ENCODE data around the gene PRKCI. TPM values are rescaled to one million over a fixed set of nuclear protein-coding genes. Genes with fewer than 3 reads are reported as not detected.
"Not testable (repeated sequence)": the region's sequence is repeated elsewhere in the genome, so short reads cannot be mapped to it uniquely, and the experiment has no call there.

Gene PRKCI
- 16.7 TPM for total RNA-seq
- long read RNA-seq, full-length matches to known transcripts: 30 of 40 reads
- long read RNA-seq, partial matches to known transcripts: 4 of 40 reads
- long read RNA-seq, other reads (novel, unspliced or antisense): 6 of 40 reads

- DNase-seq (ENCODE audit: low spot score): peak; percentile 95
Measured at GRCh38 chr3:170221924-170222646, at the start of gene PRKCI. PRKCI (plus strand) TSS chr3:170222424; CDS start chr3:170222670, 246 bp downstream.

GRCh38 chr3:170178651-170179050 is 43.6 kb upstream of the PRKCI start:
- DNase-seq (ENCODE audit: low spot score): no peak

- no peak for DNase-seq (ENCODE audit: low spot score)
Measured at GRCh38 chr3:170179432-170179831, 42.8 kb upstream of the PRKCI start.

GRCh38 chr3:170180079-170180907 is 41.9 kb upstream of the PRKCI start:
- no peak for DNase-seq (ENCODE audit: low spot score)

DNA sequence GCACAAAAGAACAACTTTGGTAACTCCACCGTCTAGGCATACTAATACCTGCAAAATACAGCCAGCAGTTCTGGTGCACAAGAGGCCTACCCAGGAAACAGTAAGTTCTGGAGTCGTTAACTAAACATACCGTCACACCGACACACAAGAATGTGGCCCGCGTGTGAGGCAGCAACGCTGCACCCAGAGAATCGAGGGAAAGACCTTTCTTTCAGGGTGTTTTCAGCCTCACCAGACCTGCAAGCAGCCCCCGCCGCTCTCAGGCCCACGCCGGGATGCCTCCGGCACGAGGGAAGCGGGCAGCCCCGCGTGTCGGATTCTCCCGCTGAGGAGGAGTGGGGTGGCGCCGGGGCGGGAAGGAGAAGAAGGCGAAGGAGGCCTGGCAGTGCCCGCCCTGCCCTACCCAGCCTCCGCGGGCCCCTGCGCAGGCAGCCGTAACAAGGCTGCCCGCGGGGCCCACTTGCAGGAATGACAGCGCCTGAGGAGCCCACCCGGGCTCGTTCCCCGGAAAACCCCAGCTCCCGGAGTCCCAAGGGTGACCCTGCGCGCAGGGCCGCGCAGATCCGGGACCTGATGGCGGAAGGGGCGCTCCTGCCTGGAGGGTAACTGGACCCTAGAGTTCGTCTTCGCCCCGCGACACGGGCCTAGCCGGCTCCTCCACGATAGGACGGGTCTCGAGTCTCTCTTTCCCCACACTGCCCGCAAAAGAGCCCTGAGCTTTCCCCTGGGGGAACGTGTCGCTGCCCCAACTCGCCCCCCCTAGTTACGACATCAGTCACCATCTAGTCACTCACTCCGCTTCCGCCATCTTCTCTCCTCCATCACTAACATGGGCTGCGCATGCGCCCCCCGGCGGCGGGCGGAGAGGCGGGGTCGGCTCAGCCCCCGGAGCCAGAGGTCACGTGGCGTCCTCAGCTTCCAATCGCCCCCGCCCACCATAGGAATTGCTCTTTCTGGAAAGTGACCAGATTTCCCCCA is 41.0 kb upstream of the PRKCI start, which contains the start of gene PHC3:
Gene PHC3, minus strand, starts transcription at position 826 of the 978 bp plus-strand sequence. Its CDS starts 18 bp downstream, at position 808.
- DNase-seq (ENCODE audit: low spot score): peak; percentile 96

DNA sequence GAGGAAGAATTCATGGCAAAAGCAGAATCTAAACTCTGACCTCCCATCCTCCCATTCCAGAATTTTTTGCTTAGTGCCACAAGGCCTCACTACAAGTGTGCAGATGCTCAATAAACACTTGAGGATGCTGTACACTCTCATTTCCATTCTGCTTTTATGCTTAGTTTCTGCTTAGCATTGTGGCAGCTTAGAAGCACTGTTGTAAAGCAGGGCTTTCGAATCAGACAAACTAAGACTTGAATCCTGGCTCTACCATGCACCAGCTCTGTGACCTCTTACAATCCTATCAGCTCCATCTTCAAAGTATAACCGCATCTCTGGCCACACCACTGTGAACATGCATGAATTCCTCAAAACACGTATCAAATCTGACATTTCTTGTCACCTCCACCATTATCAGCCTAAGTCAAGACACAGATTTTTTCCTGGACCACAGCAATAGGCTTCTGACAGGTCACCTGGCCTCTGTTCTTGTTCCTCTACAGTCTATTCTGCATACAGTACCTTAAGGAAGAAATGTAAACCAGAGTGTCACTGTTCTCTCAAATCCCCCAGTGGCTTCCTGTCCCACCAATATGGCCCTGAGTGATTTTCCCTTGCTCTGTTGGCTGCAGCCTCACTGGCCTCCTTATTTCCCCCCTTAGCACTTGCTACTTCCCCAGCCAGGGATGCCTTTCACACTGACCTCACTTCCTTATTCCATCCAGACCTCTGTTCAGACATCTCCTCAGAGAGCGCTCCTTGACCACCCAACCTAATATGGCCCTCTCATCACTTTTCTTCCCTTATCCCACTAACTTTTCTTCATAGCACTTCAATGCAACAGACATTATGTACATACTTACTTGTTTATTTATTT is 32.6 kb upstream of the PRKCI start:
- DNase-seq (ENCODE audit: low spot score): no peak

GRCh38 chr3:170195759-170196158 is 26.5 kb upstream of the PRKCI start:
- not testable (repeated sequence) for DNase-seq (ENCODE audit: low spot score)

DNA sequence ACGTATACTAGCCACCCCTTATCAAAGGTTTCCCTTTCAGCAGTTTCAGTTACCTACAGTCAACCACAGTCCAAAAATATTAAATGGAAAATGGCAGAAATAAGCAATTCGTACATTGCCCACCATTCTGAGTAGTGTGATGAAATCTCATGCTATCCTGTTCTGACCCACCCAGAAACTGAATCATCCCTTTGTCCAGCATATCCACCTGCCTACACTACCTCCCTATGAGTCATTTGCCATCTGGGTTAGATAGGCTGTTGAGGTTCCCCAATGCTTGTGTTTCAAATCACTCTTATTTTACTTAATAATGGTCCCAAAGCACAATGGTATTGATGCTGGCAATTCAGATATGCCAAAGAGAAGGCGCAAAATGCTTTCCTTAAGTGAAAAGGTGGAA is 25.4 kb upstream of the PRKCI start:
- DNase-seq (ENCODE audit: low spot score): no peak

DNA sequence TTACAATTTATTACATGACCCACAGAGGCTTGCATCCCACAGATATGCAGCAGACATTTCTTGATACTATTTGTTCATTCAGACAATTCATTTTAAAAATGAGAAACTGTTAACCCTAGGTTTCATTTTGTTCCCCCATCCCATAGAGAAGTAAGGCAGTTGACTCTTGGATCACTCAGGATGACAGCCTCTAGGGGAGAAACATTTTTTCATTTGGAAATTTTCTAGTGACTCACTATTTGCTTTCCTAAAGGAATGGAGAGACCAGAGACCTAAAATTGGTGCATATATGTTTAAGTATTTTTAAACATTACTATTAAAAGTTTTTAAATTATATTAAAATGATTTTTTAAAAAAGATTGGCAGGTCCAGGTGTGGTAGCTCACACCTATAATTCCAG is 21.2 kb upstream of the PRKCI start:
- no peak for DNase-seq (ENCODE audit: low spot score)

DNA sequence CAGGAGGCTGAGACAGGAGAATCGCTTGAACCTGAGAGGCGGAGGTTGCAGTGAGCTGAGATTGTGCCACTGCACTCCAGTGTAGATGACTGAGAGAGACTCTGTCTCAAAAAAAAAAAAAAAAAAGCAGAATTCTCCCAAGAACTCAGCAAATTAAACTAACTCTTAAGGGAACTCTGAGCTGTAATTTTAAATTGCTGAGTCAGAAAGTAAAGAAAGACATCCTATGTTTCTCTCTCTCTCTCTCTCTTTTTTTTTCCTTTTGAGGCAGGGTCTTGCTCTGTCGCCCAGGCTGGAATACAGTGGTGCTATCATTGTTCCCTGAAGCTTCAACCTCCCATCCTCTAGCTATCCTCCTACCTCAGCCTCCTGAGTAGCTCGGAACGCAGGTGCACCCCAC is 20.7 kb upstream of the PRKCI start:
- no peak for DNase-seq (ENCODE audit: low spot score)

GRCh38 chr3:170203457-170203856 is 18.8 kb upstream of the PRKCI start:
- no peak for DNase-seq (ENCODE audit: low spot score)

DNA sequence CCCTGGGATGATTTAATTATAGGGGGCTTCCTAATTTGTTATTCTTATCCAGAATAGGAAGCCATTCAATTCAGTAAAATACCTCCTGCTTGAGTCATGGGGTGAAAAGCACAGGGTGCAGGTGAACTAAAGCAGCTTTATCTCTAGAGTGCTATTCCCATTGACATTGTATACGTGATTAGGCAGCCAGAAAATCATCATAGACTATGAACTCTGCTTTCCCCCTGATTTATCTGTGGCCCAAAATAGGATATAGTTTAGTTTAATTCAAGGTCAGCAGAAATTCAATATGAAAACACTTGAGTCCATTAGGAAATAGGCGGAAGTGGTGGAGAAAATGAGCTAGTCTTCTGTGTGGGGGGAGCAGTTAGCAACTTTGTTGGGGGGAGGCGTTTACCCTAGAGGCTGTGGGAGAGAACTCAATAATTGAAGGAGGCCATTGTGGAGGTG is 18.2 kb upstream of the PRKCI start:
- DNase-seq (ENCODE audit: low spot score): no peak

DNA sequence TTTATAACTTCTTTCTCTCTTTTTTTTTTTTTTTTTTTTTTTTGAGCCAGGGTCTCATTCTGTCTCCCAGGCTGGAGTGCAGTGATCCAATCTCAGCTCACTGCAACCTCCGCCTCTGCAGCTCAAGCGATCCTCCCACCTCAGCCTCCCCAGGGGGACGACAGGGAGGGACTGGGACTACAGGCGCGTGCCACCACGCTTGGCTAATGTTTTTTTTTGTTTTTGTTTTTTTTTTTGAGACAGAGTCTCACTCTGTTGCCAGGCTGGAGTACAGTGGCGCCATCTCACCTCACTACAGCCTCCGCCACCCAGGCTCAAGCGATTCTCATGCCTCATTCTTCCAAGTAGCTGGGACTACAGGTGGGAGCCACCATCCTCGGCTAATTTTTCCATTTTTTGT is 17.7 kb upstream of the PRKCI start:
- no peak for DNase-seq (ENCODE audit: low spot score)

- no peak for DNase-seq (ENCODE audit: low spot score)
Measured at GRCh38 chr3:170205302-170205701, 16.9 kb upstream of the PRKCI start.

DNA sequence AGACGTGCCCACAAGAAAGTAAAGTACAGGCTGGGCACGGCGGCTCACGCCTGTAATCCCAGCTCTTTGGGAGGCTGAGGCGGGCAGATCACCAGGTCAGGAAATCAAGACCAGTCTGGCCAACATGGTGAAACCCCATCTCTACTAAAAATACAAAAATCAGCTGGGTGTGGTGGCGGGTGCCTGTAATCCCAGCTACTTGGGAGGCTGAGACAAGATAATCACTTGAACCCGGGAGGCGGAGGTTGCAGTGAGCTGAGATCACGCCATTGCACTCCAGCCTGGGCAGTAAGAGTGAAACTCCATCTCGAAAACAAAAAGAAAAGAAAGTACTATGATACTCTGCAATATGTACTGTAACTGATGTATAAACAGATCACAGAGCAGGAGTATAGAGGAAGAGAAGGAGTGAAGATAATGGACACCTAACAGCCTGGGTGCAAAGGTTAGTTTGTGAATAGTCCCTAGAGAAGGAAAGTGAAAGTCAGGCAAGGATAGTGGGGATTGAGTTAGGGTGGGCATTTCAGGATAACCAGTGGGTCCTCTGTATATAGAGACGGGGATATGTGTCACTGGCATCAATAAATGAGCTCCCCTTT is 16.0 kb upstream of the PRKCI start:
- not testable (repeated sequence) for DNase-seq (ENCODE audit: low spot score)

- no peak for DNase-seq (ENCODE audit: low spot score)
Measured at GRCh38 chr3:170207717-170208116, 14.5 kb upstream of the PRKCI start.

DNA sequence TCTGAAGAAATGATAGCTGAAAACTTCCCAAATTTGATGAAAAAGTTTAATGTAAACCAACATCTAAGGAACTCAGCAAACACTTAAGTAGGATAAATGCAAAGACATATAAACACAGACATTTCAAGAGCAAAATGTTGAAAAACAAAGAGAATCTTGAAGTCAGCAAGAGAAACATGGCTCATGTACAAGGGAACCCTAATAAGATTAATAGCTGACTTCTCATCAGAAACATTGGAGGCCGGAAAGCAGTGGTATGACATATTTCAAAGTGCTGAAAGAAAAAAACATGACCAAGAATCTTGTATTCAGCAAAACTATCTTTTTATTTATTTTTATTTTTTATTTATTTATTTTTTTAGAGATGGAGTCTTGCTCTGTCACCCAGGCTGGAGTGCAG is 10.6 kb upstream of the PRKCI start:
- no peak for DNase-seq (ENCODE audit: low spot score)

- no peak for DNase-seq (ENCODE audit: low spot score)
Measured at GRCh38 chr3:170219850-170220249, 2.4 kb upstream of the PRKCI start.

DNA sequence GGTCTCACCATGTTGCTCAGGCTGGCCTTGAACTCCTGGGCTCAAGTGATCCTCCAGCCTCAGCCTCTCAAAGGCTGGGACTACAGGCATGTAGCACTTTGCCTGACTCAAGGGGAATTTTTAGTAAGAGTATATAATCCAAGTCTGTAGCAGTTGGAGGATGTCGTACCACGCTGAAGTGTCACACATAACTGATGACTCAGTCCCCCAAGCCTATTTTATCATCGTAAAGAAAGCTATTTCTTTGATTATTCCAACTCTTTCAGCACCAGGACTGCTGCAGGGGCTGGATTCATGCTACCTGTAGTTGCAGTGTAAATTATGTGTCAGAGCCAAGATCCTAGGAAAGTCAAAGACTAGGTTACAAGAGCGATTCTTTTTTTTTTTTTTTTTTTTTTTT is 1.4 kb upstream of the PRKCI start:
- no peak for DNase-seq (ENCODE audit: low spot score)
